Prostate gland (tissue), 2 donors: ENCODE data around the gene MAP9. TPM values are rescaled to one million over a fixed set of nuclear protein-coding genes. Genes with fewer than 3 reads are reported as not detected.

ENCODE experiments used
- DNase-seq: peaks from one replicate; pipeline ENCODE4 v3.0.0-alpha.2; 2019; ENCODE audit warnings: low spot score
- H3K27ac ChIP-seq, 2 donors: fragments of 200-600 bp; sonication (generic); 2 replicates each; pipeline ENCODE4 v1.5.1; 2017 to 2019
- H3K27me3 ChIP-seq: fragments of 200-600 bp; sonication (generic); replicated peaks from 2 replicates; pipeline ENCODE4 v1.5.1; 2019; ENCODE audit not compliant: insufficient read depth
- H3K36me3 ChIP-seq, 2 donors: fragments of 200-600 bp; sonication (generic); 1 replicate in 1 of 2; 2 replicates in 1 of 2; pipeline versions ENCODE4 v1.5.1 to v1.8.1; 2017 to 2019
- H3K4me1 ChIP-seq: fragments of 200-600 bp; sonication (generic); replicated peaks from 2 replicates; pipeline ENCODE4 v1.5.1; 2019
- H3K4me3 ChIP-seq, 2 donors: fragments of 200-600 bp; sonication (generic); 2 replicates each; pipeline ENCODE4 v1.5.1; 2017 to 2019
- H3K9me3 ChIP-seq: fragments of 200-600 bp; sonication (generic); 2 replicates; pipeline ENCODE4 v1.5.1; 2017
- POLR2A ChIP-seq: fragments of 450-650 bp; IDR thresholded peaks from one replicate; pipeline ENCODE4 v1.6.1; 2016; ENCODE audit warnings: antibody characterized with exemption, mild to moderate bottlenecking
- POLR2AphosphoS5 ChIP-seq: sonication (generic); formaldehyde crosslinking; IDR thresholded peaks from one replicate; pipeline ENCODE4 v1.6.1; 2017; ENCODE audit warnings: antibody characterized with exemption
- WGBS: methylation state at CpG from one replicate; pipeline ENCODE4 v1.1.5; 2018; 5-methylcytosine and 5-hydroxymethylcytosine counted together
- intact Hi-C: fragments of 100-400 bp; cut with DNase I; formaldehyde crosslinking; loops from one replicate; pipeline ENCODE4 v1.14.2; 2022
- total RNA-seq, 2 donors: library from RNA; depleted of rRNA; stranded (reverse); fragments of >200 nt; gene quantifications; one replicate each; pipeline ENCODE4 v1.1.0, GENCODE V29; 2016
- TF ChIP-seq, protein P1 (sequence below), 4 experiments: fragments of 200-600 bp in 2 of 4; fragments of 450-650 bp in 2 of 4; sonication (generic) in 2 of 4; IDR thresholded peaks; 1 replicate in 3 of 4; 2 replicates in 1 of 4; pipeline ENCODE4 v1.5.1; 2016 to 2019; ENCODE audit warnings: antibody characterized with exemption in 4 of 4, mild to moderate bottlenecking in 2 of 4, moderate library complexity in 2 of 4

MAP9 gene
- total RNA-seq, 2 donors from 2014 or later: 15.8 to 17.9 TPM

DNA sequence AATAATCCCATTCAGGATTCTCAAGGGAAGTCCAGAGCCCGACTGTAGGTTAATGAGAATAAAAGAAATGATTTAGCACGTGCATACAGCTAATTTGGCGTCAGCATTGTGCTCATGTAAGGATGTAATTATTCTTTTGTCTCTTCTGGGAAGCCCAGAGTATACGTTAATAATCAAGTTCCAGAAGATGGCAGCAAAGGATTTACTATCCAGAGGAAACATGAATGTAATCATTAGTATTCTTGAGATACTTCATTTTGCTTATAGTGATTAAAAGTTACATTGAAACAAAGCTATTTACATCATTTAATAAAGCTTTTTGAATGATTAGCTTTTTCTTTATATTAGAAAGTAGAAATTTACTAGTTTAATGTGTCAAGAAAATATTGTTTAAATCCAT lies 27.1 kb upstream of the MAP9 start:
- Histone ChIP-seq H3K9me3 (no peaks in the 10 kb centered on the region), H3K27me3 (no peaks in the 10 kb centered on the region), H3K36me3 (no peaks in the 10 kb centered on the region), H3K27ac (no peak overlapping the region), H3K4me1 (peaks cover 4% of the 10 kb centered on the region), H3K4me3 (no peak overlapping the region)
- DNase-seq: no peak
- TF ChIP-seq POLR2AphosphoS5: no peak
- TF ChIP-seq, protein P1, sequence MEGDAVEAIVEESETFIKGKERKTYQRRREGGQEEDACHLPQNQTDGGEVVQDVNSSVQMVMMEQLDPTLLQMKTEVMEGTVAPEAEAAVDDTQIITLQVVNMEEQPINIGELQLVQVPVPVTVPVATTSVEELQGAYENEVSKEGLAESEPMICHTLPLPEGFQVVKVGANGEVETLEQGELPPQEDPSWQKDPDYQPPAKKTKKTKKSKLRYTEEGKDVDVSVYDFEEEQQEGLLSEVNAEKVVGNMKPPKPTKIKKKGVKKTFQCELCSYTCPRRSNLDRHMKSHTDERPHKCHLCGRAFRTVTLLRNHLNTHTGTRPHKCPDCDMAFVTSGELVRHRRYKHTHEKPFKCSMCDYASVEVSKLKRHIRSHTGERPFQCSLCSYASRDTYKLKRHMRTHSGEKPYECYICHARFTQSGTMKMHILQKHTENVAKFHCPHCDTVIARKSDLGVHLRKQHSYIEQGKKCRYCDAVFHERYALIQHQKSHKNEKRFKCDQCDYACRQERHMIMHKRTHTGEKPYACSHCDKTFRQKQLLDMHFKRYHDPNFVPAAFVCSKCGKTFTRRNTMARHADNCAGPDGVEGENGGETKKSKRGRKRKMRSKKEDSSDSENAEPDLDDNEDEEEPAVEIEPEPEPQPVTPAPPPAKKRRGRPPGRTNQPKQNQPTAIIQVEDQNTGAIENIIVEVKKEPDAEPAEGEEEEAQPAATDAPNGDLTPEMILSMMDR (IDR thresholded peaks at IDR 0.05): peak in 3 of 4 experiments; percentile 27 to 74 (median 52)
- intact Hi-C loops: loop anchor here (2.0 to 10.0 kb wide), 2 partner anchors 381 to 551 kb away; no protein-coding TSS in a partner anchor
- WGBS: 8% methylated on average over 4 of the region's 4 CpGs

DNA sequence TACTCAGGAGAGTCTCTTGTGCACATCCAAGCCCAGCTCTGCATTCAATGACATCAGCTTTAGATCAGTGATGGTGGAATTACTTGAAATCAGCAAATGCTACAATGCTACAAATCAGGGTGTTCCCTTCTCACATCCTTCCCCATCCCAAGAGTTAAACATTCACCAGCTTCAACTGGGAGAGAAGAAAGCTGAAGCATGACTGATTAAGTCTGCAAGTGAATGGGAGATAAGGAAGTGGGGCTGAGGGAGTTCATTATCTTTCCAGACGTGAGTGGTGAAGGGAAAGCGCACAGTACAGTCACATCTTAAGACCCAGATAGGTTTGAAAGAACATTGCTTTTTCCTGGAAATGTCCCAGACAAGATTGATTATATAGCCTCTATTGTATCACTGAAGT lies 26.2 kb upstream of the MAP9 start:
- H3K9me3 ChIP-seq: no peaks in the 10 kb centered on the region
- no peak overlapping the region for H3K4me3 ChIP-seq
- 53% methylated on average over 2 of the region's 2 CpGs for WGBS
- no peaks in the 10 kb centered on the region for H3K36me3 ChIP-seq
- no peak overlapping the region for H3K27ac ChIP-seq
- TF ChIP-seq, protein P1 (IDR thresholded peaks at IDR 0.05): no peak
- TF ChIP-seq POLR2A (no peak), POLR2AphosphoS5 (no peak)
- intact Hi-C loops: loop anchor here (10.0 kb wide), 1 partner anchor 382 kb away; no protein-coding TSS in a partner anchor
- peaks cover 4% of the 10 kb centered on the region for H3K4me1 ChIP-seq
- no peaks in the 10 kb centered on the region for H3K27me3 ChIP-seq
- no peak for DNase-seq

DNA sequence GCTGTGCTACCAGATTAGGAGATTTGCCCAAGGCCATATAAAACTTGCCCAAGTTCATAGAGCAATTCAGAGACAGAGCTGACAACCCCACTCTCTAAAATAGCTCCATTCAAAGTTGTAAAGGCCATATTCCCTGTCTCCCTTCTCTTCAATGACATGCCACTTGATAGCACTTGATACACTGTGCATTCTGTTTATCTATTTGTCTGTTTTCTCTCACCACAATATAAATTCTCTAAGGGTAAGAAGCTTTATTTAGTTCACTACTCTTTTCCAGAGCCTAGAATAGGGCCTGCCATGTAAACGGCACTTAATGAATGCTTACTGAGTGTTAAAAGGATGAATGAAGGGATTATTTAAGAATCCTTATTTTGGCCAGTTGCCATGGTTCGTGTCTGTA lies 24.1 kb upstream of the MAP9 start:
- 45% methylated on average over 2 of the region's 2 CpGs for WGBS
- TF ChIP-seq, protein P1 (IDR thresholded peaks at IDR 0.05): no peak
- TF ChIP-seq POLR2AphosphoS5: no peak
- no peak for TF ChIP-seq POLR2A
- H3K27me3 ChIP-seq: no peaks in the 10 kb centered on the region
- no peaks in the 10 kb centered on the region for H3K36me3 ChIP-seq
- no peak for DNase-seq
- intact Hi-C loops: loop anchor here (10.0 kb wide), 1 partner anchor 384 kb away; no protein-coding TSS in a partner anchor
- no peak overlapping the region for H3K4me3 ChIP-seq
- no peak overlapping the region for H3K27ac ChIP-seq
- H3K9me3 ChIP-seq: no peaks in the 10 kb centered on the region
- H3K4me1 ChIP-seq: peaks cover 4% of the 10 kb centered on the region

DNA sequence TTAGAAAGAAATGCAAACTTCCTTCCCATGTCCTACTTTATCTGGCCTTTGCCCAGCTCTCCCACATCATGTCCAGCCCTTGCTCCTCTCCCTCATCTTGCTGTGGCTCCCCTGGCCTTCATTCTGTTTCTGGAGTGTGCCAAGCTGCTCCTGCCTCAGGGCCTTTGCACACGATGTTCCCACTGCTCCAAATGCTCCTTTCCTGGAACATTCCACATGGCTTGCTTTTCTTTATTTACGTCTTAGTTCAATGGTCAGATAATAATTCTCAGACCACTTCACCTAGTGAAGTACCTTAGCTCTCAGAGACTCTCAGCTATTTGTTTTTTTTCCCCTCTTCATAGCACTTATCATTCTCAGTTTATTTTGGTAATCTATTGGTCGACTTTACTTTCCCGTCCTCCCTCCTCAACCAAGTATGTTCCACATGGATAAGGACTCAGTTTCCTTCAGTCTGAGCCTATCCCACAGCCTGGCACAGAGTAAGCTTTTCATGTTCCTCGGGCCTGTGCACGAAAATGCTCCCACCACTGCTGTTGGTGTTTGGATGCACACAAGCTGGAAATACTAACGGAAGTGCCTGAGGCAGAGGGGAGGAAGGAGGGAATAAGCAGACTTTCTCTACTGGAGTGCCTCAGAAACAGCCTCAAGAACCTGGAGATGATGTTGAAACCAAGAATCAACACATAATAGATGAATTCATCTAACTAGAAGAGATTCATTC lies 23.4 kb upstream of the MAP9 start:
- H3K27ac ChIP-seq: no peak overlapping the region
- no peak for TF ChIP-seq POLR2A
- TF ChIP-seq POLR2AphosphoS5: no peak
- TF ChIP-seq, protein P1 (IDR thresholded peaks at IDR 0.05): no peak
- 76% methylated on average over 7 of the region's 7 CpGs for WGBS
- intact Hi-C loops: loop anchor here (10.0 kb wide), 1 partner anchor 385 kb away; no protein-coding TSS in a partner anchor
- no peaks in the 10 kb centered on the region for H3K9me3 ChIP-seq
- no peaks in the 10 kb centered on the region for H3K27me3 ChIP-seq
- no peaks in the 10 kb centered on the region for H3K36me3 ChIP-seq
- H3K4me3 ChIP-seq: no peak overlapping the region
- no peak for DNase-seq
- H3K4me1 ChIP-seq: peaks cover 4% of the 10 kb centered on the region
